ENCODE data around the gene SGMS1. TPM values are rescaled to one million over a fixed set of nuclear protein-coding genes. Genes with fewer than 3 reads are reported as not detected.

SGMS1 gene
- total RNA-seq, 1 donor from 2014 or later = 37.2 TPM

DNA sequence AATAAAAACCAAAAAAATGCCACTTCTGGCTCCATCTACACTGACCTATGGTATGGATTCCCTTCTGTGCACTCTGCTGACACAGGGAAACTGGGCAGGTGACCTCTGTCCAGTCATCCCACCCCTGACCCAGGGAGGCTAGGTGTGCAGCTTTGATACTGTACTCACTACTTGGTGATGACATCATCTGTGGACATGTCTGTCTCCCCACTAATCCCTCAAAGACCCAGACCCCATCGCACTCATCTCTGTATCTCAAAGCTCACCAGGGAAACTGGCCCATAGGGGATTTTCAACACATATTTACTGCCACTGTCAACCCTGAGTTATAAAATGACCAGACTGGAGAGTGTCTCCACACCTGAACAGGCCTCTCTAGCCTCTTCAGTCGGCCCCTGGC lies 10.6 kb downstream of the SGMS1 start:
- DNase-seq (ENCODE audit: low spot score) = no peak

DNA sequence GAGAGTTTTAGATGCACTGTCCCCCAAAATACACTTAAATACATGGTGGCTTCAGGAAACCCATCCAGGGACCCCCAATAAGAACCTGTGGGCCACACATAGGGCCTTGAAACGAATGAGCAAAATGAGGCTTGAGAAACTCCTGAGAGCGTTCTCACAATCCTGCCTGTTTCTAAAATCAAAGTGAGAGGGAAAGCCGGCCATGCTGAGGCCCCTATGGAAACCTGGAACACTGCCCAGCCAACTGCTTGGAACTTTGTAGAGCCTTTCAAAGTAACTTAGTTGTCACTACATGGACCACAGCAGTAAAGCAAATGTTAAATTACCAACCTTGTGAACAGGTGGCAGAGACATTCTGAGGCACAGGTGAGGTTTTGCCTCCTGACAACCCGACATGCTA lies 13.4 kb downstream of the SGMS1 start:
- no peak for DNase-seq (ENCODE audit: low spot score)

DNA sequence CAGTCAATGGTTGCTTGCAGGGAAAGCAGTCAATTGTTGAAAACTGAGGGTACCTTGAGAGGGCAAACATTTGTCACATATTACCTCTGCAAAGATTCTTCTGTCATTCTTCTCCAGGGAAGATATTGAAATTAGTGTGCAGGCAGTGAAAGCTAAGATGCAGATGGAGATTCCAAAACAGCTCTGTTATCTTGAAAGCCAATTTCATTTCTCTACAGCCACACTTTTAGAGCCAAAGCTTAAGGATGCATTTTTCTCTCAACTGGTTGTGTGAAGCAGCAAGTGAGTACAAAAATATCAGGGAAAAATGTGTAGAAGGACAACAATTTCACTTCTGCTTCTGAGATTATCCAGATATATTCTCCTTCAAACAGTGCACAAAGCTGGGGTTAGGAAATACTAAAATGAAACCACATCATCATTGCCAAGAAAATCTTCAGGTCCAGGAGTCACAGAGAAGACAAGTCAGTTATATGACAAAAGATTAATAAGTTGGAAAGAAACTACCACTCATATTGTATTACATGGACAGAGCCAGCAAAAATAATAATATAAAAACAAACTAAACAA lies 16.3 kb downstream of the SGMS1 start:
- no peak for DNase-seq (ENCODE audit: low spot score)

DNA sequence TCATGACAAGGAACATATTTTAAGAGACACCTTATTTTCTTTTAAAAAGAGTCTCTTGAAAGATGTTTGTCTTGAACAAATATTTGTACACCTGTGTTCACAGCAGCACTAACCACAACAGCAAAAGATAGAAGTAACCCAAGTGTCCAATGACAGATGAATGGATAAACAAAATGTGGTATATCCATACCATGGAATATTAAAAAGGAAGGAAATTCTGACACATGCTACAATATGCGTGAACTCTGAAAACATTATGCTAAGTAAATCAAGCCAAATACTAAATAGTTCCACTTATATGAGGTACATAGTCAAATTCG lies 17.8 kb downstream of the SGMS1 start:
- DNase-seq (ENCODE audit: low spot score) = no peak

DNA sequence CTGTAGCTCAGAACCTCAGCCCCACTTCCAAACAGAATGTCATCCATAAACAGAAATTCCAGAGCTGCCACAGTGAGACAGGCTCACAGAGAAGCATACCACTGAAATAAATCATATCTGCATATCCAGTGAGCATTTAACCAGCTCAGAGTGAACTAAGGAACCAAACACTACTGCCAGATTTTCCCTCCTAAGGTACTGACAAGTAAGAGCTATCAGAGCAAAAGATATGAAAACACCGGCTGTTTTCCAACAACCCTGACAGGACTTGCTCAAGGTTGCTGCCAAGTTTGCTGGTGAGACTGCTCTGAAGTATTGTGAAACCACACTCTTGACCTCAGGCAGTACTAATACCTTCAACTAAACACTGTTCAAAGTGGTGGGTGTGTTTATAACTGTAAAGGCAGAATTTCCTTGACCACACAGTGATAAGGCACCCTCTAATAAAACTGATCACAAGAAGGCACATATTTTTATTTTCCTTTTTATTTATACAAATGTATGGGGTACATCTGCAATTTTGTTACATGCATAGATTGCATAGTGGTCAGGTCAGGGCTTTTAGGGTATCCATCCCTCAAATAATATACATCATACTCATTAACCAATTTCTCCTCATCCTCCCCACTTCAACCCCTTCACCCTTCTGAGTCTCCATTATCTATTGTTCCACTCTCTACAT lies 18.3 kb downstream of the SGMS1 start:
- no peak for DNase-seq (ENCODE audit: low spot score)

DNA sequence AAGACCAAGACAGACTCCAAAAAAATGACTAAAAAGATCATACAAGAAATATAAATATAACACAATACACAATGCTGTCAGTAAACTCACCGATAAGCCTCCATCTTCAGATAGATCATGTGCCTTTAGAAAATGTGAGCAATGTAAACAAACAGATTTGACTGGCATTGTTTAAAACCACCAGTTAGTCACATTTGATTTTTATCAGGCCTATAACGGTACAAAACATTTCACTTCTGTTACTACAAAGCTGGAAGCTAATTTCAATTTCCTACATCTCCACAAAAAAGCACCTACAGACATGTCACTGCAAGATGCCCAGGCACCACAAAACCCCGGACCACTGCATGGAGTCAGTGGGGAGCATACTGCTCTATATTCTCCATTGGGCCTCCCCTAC lies 18.9 kb downstream of the SGMS1 start:
- DNase-seq (ENCODE audit: low spot score) = no peak

DNA sequence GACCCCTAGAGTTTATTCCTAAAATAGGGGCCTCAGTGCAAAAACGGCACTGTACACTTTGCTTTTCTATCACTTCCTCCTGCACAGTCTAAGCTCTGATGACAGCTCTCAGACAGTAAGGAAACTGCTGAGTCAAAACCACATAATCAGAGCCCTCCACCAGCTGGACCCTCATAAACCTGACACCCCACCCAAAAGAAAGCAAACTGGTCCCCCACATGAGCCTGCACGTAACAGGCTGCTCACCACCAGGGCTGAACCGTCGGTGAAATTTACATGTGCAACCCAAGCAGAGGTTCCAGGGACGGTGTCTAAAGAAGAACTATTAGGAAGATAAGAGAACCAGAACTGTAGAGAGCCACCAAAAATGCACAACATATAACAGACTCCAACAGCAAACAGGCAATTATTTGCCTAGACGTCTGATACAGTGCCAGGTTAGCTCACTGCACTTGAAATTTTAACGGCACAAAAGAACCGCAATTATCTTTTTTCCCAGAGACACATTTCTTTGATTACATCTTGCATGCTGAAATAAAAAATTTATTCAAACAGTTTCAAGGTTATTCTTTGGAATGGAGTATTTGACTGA lies 19.6 kb downstream of the SGMS1 start:
- no peak for DNase-seq (ENCODE audit: low spot score)

DNA sequence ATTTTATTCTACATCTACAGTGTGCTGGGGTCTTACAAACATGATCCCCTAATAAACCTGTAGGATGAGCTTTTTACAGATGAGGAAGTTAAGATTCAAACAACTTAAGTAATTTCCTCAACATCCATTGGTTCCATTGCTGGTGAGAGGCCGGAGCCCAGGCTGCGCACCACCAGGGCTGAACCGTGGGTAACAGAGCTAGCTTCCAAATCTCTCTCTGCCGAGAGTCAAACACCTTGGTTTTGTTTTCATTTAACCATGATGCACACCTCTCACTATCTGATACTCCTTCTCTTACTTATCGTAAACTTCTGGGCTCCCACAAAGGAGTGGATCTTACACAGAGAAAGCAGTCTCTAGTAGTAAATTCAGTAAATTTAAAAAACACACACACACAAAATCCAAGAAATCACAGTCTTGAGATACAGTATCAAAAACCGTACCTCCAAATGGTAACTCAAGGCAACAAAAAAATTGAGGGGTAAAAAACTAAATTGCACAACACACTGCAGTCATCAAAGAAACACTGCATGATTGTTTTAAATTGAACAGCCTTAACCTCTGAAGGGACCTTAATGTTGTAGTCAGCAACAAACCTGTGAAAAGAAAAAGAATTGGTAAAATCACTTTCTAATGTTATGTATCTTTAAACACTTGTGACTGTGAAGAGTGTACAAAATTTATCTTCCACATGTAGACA lies 20.5 kb downstream of the SGMS1 start:
- DNase-seq (ENCODE audit: low spot score) = no peak

DNA sequence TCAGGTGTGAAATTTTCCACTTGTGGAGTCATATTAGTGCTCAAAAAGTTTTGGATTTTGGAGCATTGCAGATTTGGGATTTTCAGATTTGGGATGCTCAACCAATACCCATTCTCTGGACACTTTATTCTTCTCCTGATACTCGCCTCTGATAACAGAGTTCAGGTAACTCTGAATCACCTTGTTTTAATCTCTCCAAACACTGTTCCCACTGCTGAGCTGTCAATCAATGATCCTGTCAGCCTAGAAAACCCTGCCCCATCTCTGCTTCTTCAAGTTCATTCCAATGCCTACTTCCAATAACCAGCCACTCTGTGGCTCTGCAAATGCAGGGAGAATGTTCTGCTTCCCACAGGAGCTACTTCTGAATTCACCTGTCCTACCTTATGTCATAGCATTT lies 21.8 kb downstream of the SGMS1 start:
- no peak for DNase-seq (ENCODE audit: low spot score)

DNA sequence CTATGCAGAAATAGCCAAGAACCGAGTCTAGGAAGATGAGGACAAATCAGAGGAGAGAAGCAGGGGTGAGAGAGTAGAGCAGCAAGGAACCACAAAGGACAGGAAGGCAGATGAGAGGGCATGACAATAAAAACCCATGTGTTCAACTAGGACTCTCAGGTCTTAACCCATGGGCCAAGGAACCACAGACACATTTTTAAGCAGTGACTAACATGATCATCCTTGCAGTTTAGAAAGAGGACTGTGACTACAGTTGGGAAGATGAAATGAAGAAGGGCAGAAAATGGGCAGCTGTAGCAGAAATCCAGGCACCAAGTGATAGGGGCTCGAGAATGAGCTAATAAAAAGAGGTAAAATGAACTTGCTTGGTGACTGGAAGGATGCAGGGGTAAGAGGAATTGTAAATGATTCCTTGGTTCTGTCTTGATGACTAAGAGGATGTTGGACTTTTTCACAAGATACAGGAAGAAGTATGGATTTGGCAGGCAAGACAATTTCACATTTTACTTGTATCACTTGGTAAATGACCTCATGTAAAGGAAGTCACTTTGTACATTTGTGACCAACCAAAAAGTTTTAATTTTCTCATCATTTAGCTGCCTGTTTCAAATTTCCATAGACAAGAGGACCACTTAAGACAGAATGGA lies 22.8 kb downstream of the SGMS1 start:
- no peak for DNase-seq (ENCODE audit: low spot score)

DNA sequence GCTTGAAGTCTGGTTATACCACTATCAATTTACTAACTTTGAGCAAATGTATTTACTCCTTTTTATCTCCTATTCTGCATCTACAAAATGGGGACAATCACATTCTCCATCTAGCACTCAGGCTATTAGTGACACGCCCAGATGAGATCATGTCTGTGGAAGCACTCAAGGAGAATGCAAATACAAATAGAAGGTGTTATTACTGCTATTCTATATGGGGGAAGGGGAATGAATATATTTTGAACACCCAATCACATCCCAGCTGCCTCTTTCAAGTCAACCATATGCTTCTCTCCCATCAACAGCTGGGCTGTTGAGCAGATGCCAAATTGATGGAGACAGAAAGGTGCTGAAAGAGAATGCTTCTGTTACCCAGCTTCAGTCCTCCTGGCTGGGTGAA lies 23.5 kb downstream of the SGMS1 start:
- DNase-seq (ENCODE audit: low spot score) = no peak

DNA sequence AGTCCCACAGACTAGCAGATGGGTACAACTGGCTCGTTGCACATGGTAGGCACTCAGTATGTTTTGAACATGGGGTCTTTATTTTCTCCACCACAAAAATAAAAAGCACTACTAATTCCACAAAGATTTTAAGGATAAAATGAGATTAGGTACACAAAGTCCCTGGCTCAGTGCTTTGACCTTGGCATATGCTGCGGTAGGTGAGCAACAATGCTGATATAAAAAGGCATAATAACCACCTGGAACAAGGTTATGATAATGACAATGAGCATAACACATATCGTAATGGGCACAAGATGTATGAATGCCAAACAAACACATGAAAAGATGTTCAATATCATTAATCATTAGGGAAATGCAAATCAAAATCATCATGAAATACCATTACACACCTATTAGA lies 26.9 kb downstream of the SGMS1 start:
- DNase-seq (ENCODE audit: low spot score) = no peak

DNA sequence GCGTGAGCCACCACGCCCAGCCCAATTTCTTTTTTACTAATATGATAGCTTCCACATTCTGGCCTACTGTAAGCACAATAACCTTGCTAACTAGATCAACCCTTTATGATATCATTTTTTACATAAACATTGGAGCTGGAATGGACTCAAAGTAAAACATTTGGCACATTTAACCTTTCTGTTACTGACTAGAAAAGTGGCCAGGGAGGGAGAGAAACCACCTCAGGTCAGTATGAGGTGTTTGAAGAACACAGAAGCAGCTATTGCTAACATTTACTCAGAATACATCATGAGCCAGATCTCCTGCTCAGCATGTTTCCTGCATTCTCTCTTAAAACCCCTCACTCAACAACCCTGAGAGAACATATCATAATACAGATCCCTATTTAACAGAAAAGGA lies 27.3 kb downstream of the SGMS1 start:
- DNase-seq (ENCODE audit: low spot score) = no peak

DNA sequence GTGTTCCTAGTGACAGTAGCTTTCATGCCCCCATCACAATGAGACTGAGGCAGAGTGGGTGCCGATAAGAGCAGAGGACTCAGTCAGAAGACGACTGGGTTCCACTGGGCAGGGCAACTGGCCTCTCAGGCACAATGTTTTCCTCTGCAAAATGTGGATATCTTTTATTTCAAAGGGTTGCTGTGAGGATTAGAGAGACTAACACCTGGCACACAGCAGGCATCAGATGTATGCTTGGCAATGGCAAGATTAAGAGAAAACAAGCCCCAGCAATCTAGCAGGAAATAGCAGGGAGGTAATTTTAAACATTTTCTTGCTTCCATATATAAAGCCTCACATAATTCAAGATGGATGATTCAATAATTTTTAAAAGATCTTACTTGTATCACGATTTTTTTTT lies 28.0 kb downstream of the SGMS1 start:
- DNase-seq (ENCODE audit: low spot score) = no peak

DNA sequence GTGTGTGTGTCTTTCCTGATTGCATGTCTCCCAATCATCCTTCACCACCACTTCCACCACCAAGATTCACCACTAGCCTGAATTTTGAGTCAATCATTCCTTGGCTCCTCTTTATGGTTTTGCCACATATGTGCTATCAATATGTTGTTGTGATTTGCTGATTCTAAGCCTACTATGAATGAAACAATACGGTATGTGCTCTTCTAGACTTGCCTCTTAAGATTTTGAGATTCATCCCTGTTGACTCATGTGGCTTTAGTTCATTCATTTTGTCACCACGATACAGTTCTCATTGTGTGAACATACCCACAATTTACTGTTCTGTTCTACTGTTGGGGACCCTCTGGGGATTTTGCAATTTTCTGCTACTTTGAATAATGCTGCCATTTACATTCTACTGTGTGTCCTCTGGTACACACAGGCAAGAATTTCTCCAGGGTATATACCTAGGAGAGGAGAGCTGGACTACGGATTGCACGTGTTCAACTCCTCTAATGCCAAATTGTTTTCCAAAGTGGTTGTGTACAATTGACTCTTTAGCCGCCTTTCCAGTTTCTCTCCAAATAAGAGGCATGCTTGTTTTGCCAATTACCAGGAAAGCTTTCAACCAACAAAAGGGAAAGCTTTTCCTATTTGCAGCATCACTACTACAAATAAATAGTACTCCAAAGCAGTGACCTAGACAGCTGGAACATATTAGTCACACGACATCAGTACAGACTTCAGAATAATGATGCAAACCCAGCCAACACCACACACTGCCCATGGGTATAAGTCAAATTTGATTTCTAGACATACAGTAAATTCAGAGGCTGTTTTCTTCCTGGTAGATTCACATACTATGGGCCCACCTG lies 30.0 kb downstream of the SGMS1 start:
- DNase-seq (ENCODE audit: low spot score) = no peak

DNA sequence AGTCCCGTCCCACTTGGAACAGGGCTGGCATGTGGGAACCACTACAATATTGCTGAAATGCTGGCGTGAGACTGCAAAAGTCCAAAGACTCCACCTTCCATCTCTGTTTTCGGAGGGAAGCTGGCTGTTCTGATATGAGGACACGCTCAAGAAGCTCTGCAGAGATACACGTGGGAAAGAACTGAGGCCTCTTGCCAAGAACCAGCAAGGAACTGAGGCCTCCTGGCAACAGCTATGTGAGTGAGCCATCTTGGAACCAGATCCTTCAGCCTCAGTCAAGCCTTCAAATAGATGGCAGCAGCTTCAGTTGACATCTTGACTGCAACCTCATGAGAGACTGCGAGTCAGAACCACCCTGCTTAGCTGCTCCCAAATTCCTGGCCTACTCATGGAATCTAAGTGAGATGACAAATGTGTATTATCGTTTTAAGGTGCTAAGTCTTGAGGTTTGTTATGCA lies 30.8 kb downstream of the SGMS1 start:
- no peak for DNase-seq (ENCODE audit: low spot score)

DNA sequence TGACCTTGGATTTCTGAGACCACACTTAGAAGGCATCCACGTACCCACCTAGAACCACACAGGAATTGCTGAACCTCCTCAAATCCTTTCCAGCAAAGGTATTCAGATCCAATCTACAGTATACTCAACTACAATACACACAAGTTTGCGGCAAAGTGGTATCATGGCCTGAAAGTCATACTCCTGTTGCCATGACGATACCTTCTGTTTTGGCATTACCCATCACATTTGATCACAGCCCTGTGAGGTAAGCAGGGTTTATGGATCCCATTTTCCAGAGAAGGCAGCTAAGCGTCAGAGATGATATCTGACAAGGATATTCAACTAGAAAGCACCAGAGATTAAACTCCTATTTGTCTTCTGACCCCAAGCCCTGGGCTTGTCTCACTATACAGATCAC lies 32.8 kb downstream of the SGMS1 start:
- DNase-seq (ENCODE audit: low spot score) = no peak

DNA sequence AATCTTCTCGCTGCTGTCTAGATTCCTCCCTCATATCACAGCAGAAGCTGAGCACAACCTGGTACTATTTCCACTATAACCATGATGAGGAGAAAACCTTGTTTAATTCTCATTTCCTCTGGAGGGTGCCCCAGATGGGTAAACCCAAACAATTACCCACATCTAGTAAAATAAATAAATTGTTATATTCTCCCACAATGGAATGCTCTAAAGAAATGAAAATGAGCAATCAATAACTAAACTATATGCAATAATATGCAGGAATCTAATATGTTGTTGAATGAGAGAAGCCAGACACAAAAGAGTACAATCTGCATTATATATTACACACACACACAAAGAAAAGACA lies 37.0 kb downstream of the SGMS1 start:
- no peak for DNase-seq (ENCODE audit: low spot score)

DNA sequence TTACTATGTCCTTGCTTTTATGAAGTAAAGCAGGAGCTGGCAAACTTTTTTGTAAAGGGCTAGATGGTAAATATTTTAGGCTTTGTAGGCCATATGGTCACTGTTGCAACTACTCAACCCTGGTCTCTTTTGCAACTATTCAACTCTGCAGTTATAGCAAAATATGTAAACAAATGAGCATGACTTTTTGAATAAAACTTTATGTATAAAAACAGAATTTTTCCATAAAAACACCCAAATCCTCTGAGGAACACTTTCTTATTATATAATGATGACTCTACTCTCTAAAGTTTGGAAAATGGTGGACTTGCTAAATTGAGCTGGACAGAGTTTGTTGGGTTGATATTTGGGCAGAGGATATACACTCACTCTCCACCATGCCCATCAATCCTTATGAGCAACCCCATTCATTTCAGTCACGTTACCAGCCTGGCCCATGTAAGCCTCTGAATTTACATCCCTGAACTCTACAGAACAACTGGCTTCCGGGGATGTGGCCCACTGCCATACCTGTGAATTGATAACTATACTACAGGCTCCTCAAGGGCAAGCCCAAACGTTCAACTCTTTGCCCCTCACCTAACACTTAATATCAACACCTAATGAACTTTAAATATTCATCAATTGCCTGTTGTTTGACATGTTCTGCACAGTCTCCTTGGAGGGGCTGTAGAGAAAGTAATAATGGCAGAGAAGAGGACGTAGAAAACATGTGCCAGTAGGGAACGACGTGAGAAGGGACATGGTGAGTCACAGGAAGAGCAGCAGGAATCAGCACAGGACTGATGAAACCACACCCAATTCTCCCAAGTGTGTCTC lies 37.6 kb downstream of the SGMS1 start:
- DNase-seq (ENCODE audit: low spot score) = no peak

All from mesenteric fat pad (tissue), 1 donor.